ENCODE data around the gene SORBS2. TPM values are rescaled to one million over a fixed set of nuclear protein-coding genes. Genes with fewer than 3 reads are reported as not detected.

SORBS2 gene
- total and polyA plus RNA-seq, 2 donors (not counting 1 experiment from before 2014, with no cell fraction given): 0.33 to 3.0 TPM

- Histone ChIP-seq H3K9ac (ENCODE audit: insufficient read depth, low read length) (no peak overlapping the region), H3K4me2 (ENCODE audit: extremely low read depth, insufficient read depth, low read length) (no peak overlapping the region), H3K27ac (ENCODE audit: insufficient read depth, low read length) (no peak overlapping the region), H3K36me3 (ENCODE audit: control insufficient read depth, insufficient read depth, low read length) (no peaks in the 10 kb centered on the region), H4K20me1 (ENCODE audit: control insufficient read depth, extremely low read depth, insufficient read depth, low read length) (no peaks in the 10 kb centered on the region), H3K4me1 (ENCODE audit: control insufficient read depth, extremely low read depth, insufficient read depth, low read length) (no peaks in the 10 kb centered on the region), H3K4me3 (replicated peaks in 1 of 4; ENCODE audit: control extremely low read depth in 1 of 4, insufficient read depth in 1 of 4, low read depth in 3 of 4, low read length in 4 of 4) (no peak overlapping the region), H3K9me3 (ENCODE audit: control insufficient read depth, insufficient read depth, low read depth, low read length) (no peaks in the 10 kb centered on the region), H3K79me2 (ENCODE audit: control insufficient read depth, insufficient read depth, low read length) (no peaks in the 10 kb centered on the region), H2AFZ (ENCODE audit: low read length) (no peak overlapping the region), H3K27me3 (ENCODE audit: control insufficient read depth, insufficient read depth, low read length) (no peaks in the 10 kb centered on the region)
- DNase-seq (ENCODE audit: low read depth in 2 of 2): no peak
- TF ChIP-seq CTCF (conservative IDR thresholded peaks at IDR 0.05 in 1 of 2, IDR thresholded peaks at IDR 0.05 in 1 of 2; ENCODE audit: low read depth in 1 of 2, low read length in 2 of 2) (no peak), EZH2 (IDR thresholded peaks at IDR 0.05; ENCODE audit: low read length, missing control alignments) (no peak)
Measured at GRCh38 chr4:185671066-185671465, 140.9 kb downstream of the SORBS2 start.

- Histone ChIP-seq H3K79me2 (ENCODE audit: control insufficient read depth, insufficient read depth, low read length) (no peaks in the 10 kb centered on the region), H2AFZ (ENCODE audit: low read length) (no peak overlapping the region), H3K27me3 (ENCODE audit: control insufficient read depth, insufficient read depth, low read length) (no peaks in the 10 kb centered on the region), H3K4me1 (ENCODE audit: control insufficient read depth, extremely low read depth, insufficient read depth, low read length) (no peaks in the 10 kb centered on the region), H3K27ac (ENCODE audit: insufficient read depth, low read length) (no peak overlapping the region), H3K4me3 (replicated peaks in 1 of 4; ENCODE audit: control extremely low read depth in 1 of 4, insufficient read depth in 1 of 4, low read depth in 3 of 4, low read length in 4 of 4) (no peak overlapping the region), H3K36me3 (ENCODE audit: control insufficient read depth, insufficient read depth, low read length) (no peaks in the 10 kb centered on the region), H4K20me1 (ENCODE audit: control insufficient read depth, extremely low read depth, insufficient read depth, low read length) (no peaks in the 10 kb centered on the region), H3K4me2 (ENCODE audit: extremely low read depth, insufficient read depth, low read length) (no peak overlapping the region), H3K9me3 (ENCODE audit: control insufficient read depth, insufficient read depth, low read depth, low read length) (no peaks in the 10 kb centered on the region), H3K9ac (ENCODE audit: insufficient read depth, low read length) (no peak overlapping the region)
- DNase-seq (ENCODE audit: low read depth in 2 of 2): no peak
- TF ChIP-seq EZH2 (IDR thresholded peaks at IDR 0.05; ENCODE audit: low read length, missing control alignments): no peak
- TF ChIP-seq CTCF (conservative IDR thresholded peaks at IDR 0.05 in 1 of 2, IDR thresholded peaks at IDR 0.05 in 1 of 2; ENCODE audit: low read depth in 1 of 2, low read length in 2 of 2): no peak
Measured at GRCh38 chr4:185669288-185669687, 142.7 kb downstream of the SORBS2 start.

GRCh38 chr4:185666156-185666555, 145.8 kb downstream of the SORBS2 start:
- Histone ChIP-seq H3K36me3 (ENCODE audit: control insufficient read depth, insufficient read depth, low read length) (no peaks in the 10 kb centered on the region), H4K20me1 (ENCODE audit: control insufficient read depth, extremely low read depth, insufficient read depth, low read length) (no peaks in the 10 kb centered on the region), H2AFZ (ENCODE audit: low read length) (no peak overlapping the region), H3K9ac (ENCODE audit: insufficient read depth, low read length) (no peak overlapping the region), H3K4me1 (ENCODE audit: control insufficient read depth, extremely low read depth, insufficient read depth, low read length) (no peaks in the 10 kb centered on the region), H3K4me3 (replicated peaks in 1 of 4; ENCODE audit: control extremely low read depth in 1 of 4, insufficient read depth in 1 of 4, low read depth in 3 of 4, low read length in 4 of 4) (no peak overlapping the region), H3K9me3 (ENCODE audit: control insufficient read depth, insufficient read depth, low read depth, low read length) (no peaks in the 10 kb centered on the region), H3K27ac (ENCODE audit: insufficient read depth, low read length) (no peak overlapping the region), H3K79me2 (ENCODE audit: control insufficient read depth, insufficient read depth, low read length) (no peaks in the 10 kb centered on the region), H3K27me3 (ENCODE audit: control insufficient read depth, insufficient read depth, low read length) (no peaks in the 10 kb centered on the region), H3K4me2 (ENCODE audit: extremely low read depth, insufficient read depth, low read length) (no peak overlapping the region)
- DNase-seq (ENCODE audit: low read depth in 2 of 2): no peak
- TF ChIP-seq EZH2 (IDR thresholded peaks at IDR 0.05; ENCODE audit: low read length, missing control alignments): no peak
- TF ChIP-seq CTCF (conservative IDR thresholded peaks at IDR 0.05 in 1 of 2, IDR thresholded peaks at IDR 0.05 in 1 of 2; ENCODE audit: low read depth in 1 of 2, low read length in 2 of 2): no peak

Data from fibroblast of lung (primary cell).